K562 (cell line): ENCODE results near the gene TMEM41A. TPM values are rescaled to one million over a fixed set of nuclear protein-coding genes. Genes with fewer than 3 reads are reported as not detected.

Experiments
- ATAC-seq: fragments of 200-7000 bp; cut with Tn5 transposase; 3 replicates; pipeline ENCODE4 v1.9.1; 2020; ENCODE audit warnings: moderate library complexity
- BruUV-seq: library from RNA; stranded (reverse); fragments of 400-500 nt; replicated peaks from 2 replicates; lab custom pipeline; 2021; lab: Mats Ljungman, UMichigan
- CTCF ChIA-PET: fragments of 300-600 bp; formaldehyde crosslinking; extraction: SDS; loops from one replicate; lab custom pipeline; 2021; ENCODE audit warnings: low intra/inter-chr PET ratio; lab: Yijun Ruan, JAX
- POLR2A ChIA-PET: fragments of 300-600, 350-650 bp; sonication (Branson Sonifier 250); formaldehyde crosslinking; extraction: SDS; loops from one replicate; lab custom pipeline; 2021; ENCODE audit warnings: antibody characterized with exemption, inconsistent platforms; lab: Yijun Ruan, JAX
- DNase-seq, 4 experiments: peaks; one replicate each; pipeline versions ENCODE4 v3.0.0 to v3.0.0-alpha.2; 2011 to 2018; ENCODE audit warnings: low spot score in 3 of 4, mixed read lengths in 3 of 4; ENCODE audit errors: extremely low read depth in 1 of 4
- FAIRE-seq: peaks from 2 replicates; lab custom pipeline; 2011; peaks lifted over from hg19 to GRCh38; lab: Jason Lieb, UNC
- H2AFZ ChIP-seq: 2 replicates; pipeline ENCODE4 v1.6.0; 2011; ENCODE audit warnings: low read depth, low read length, control low read depth, inconsistent platforms
- H3K27ac ChIP-seq: fragments of 200-600 bp; 3 replicates; pipeline ENCODE4 v1.8.0; 2011; ENCODE audit warnings: low read depth, mild to moderate bottlenecking, control low read depth, inconsistent platforms, low read length, moderate library complexity, mixed read lengths; ENCODE audit errors: extremely low read depth
- H3K27me3 ChIP-seq, 2 experiments: fragments of 300-600 bp in 1 of 2; 2 replicates in 1 of 2; 3 replicates in 1 of 2; pipeline versions ENCODE4 v1.6.0 to v1.8.0; 2011; ENCODE audit warnings: inconsistent platforms in 2 of 2, low read length in 2 of 2, mild to moderate bottlenecking in 1 of 2, mixed read lengths in 1 of 2, moderate library complexity in 1 of 2; ENCODE audit not compliant: control insufficient read depth in 2 of 2, insufficient read depth in 2 of 2
- H3K36me3 ChIP-seq: fragments of 300-600 bp; 3 replicates; pipeline ENCODE4 v1.8.0; 2011; ENCODE audit warnings: mild to moderate bottlenecking, low read length, inconsistent platforms; ENCODE audit not compliant: control insufficient read depth, insufficient read depth
- H3K4me1 ChIP-seq, 2 experiments: fragments of 200-600 bp in 1 of 2; replicated peaks in 1 of 2; 2 replicates in 1 of 2; 3 replicates in 1 of 2; pipeline versions ENCODE4 v1.5.1 to v1.8.0; 2011; ENCODE audit warnings: inconsistent platforms in 2 of 2, low read length in 2 of 2, mild to moderate bottlenecking in 1 of 2, mixed read lengths in 1 of 2, moderate library complexity in 1 of 2; ENCODE audit not compliant: control insufficient read depth in 2 of 2, insufficient read depth in 2 of 2
- H3K4me2 ChIP-seq: 2 replicates; pipeline ENCODE4 v1.6.1; 2011; ENCODE audit warnings: low read length, control low read depth, inconsistent platforms, mixed read lengths; ENCODE audit not compliant: insufficient read depth
- H3K4me3 ChIP-seq: fragments of 200-600 bp; sonication (generic), shearing (Covaris generic); 2 replicates; pipeline ENCODE4 v1.5.1; 2016; ENCODE audit warnings: control low read depth, inconsistent platforms
- H3K79me2 ChIP-seq: fragments of 200-600 bp; 3 replicates; pipeline ENCODE4 v1.8.0; 2011; ENCODE audit warnings: low read length, inconsistent platforms; ENCODE audit not compliant: control insufficient read depth, insufficient read depth
- H3K9ac ChIP-seq, 2 experiments: 2 replicates each; pipeline versions ENCODE4 v1.6.0 to v1.6.1; 2011; ENCODE audit warnings: low read depth in 2 of 2, low read length in 2 of 2, control low read depth in 1 of 2, inconsistent platforms in 1 of 2, mild to moderate bottlenecking in 1 of 2, mixed read lengths in 1 of 2; ENCODE audit not compliant: insufficient read depth in 1 of 2
- H3K9me1 ChIP-seq: one replicate; pipeline ENCODE4 v1.6.0; 2011; ENCODE audit warnings: inconsistent platforms, mild to moderate bottlenecking, low read length, moderate library complexity; ENCODE audit not compliant: control insufficient read depth, insufficient read depth
- H3K9me3 ChIP-seq: replicated peaks from 2 replicates; pipeline ENCODE4 v1.5.1; 2011; ENCODE audit warnings: low read depth, low read length, inconsistent platforms; ENCODE audit not compliant: control insufficient read depth, insufficient read depth
- H4K20me1 ChIP-seq: replicated peaks from 2 replicates; pipeline ENCODE4 v1.6.1; 2011; ENCODE audit warnings: low read length, inconsistent platforms, mixed read lengths; ENCODE audit not compliant: control insufficient read depth, insufficient read depth
- BCLAF1 ChIP-seq, 2 experiments: fragments of 450-650 bp in 1 of 2; IDR thresholded peaks; 2 replicates each; pipeline ENCODE4 v1.6.1; 2011 to 2017; ENCODE audit warnings: low read depth in 2 of 2, antibody characterized with exemption in 1 of 2, borderline replicate concordance in 1 of 2, low read length in 1 of 2, mild to moderate bottlenecking in 1 of 2, mixed read lengths in 1 of 2; ENCODE audit not compliant: control insufficient read depth in 1 of 2
- CAMTA2 ChIP-seq: fragments of 250-450 bp; sonication (Bioruptor Pico); conservative IDR thresholded peaks from 2 replicates; pipeline ENCODE4 v1.5.1; 2022
- E4F1 ChIP-seq: fragments of 250-450 bp; sonication (Bioruptor Pico); IDR thresholded peaks from 2 replicates; pipeline ENCODE4 v1.5.0; 2021; ENCODE audit warnings: mild to moderate bottlenecking, borderline replicate concordance
- HNRNPK ChIP-seq: fragments of 200-400 bp; formaldehyde crosslinking; IDR thresholded peaks from one replicate; pipeline ENCODE4 v1.6.1; 2018; ENCODE audit warnings: mild to moderate bottlenecking, low read depth, low read length; ENCODE audit not compliant: poor library complexity, severe bottlenecking
- LCOR ChIP-seq: sonication (generic); formaldehyde crosslinking; IDR thresholded peaks from 2 replicates; pipeline ENCODE4 v1.8.0; 2022; ENCODE audit warnings: mild to moderate bottlenecking, missing genetic modification reagents
- NCOA4 ChIP-seq: fragments of 450-650 bp; IDR thresholded peaks from 2 replicates; pipeline ENCODE4 v1.6.1; 2018; ENCODE audit warnings: mild to moderate bottlenecking; ENCODE audit not compliant: partially characterized antibody
- NFATC3 ChIP-seq: fragments of 450-650 bp; IDR thresholded peaks from 2 replicates; pipeline ENCODE4 v1.6.1; 2017; ENCODE audit warnings: mild to moderate bottlenecking
- POLR3G ChIP-seq: IDR thresholded peaks from 2 replicates; pipeline ENCODE4 v1.6.1; 2011; ENCODE audit not compliant: insufficient read length, insufficient replicate concordance; ENCODE audit errors: extremely low read depth
- RAD21 ChIP-seq, 2 experiments: fragments of 250-450 bp in 1 of 2; fragments of 450-650 bp in 1 of 2; sonication (Bioruptor Pico) in 1 of 2; formaldehyde crosslinking in 1 of 2; IDR thresholded peaks in 1 of 2; conservative IDR thresholded peaks in 1 of 2; 2 replicates each; pipeline versions ENCODE4 v1.4.0 to v1.8.0; 2020 to 2022; ENCODE audit warnings: mild to moderate bottlenecking in 2 of 2, moderate library complexity in 1 of 2
- ZNF584 ChIP-seq: fragments of 200-800 bp; sonication (Bioruptor generic); IDR thresholded peaks from 2 replicates; pipeline ENCODE4 v1.6.1; 2016; ENCODE audit warnings: low read depth, mild to moderate bottlenecking, missing genetic modification characterization, missing compliant biosample characterization
- WGBS: fragments of 100-300 bp; shearing (Covaris generic); methylation state at CpG from one replicate; pipeline ENCODE4 v1.1.6; 2016; ENCODE audit warnings: low coverage, mixed read lengths; ENCODE audit not compliant: insufficient coverage; ENCODE audit errors: missing lambda C conversion rate; 5-methylcytosine and 5-hydroxymethylcytosine counted together
- in situ Hi-C: fragments of 300-500 bp; cut with MboI; formaldehyde crosslinking; loops from 4 replicates; pipeline ENCODE4 v1.15.0; 2018; ENCODE audit warnings: inconsistent platforms, mixed read lengths
- intact Hi-C: fragments of 100-400 bp; cut with micrococcal nuclease; formaldehyde crosslinking; loops from 2 replicates; pipeline ENCODE4 v1.14.2; 2022
- polyA plus RNA-seq, 8 experiments: library from polyadenylated mRNA; depleted of rRNA in 4 of 8; stranded (reverse) in 5 of 8; unstranded in 3 of 8; fragments of >200 nt; fragmentation: Nextera tagmentation in 2 of 8; fragmentation: Illumina TruSeq in 1 of 8; extraction: Ambion mirVana in 2 of 8; extraction: Trizol in 1 of 8; gene quantifications; 2 replicates each; pipeline versions ENCODE4 v1.2.1 to v1.2.3, GENCODE V29; 2011 to 2014; ENCODE audit warnings: inconsistent platforms in 1 of 8, missing spikeins in 1 of 8
- total RNA-seq, 7 experiments: library from RNA; depleted of rRNA in 6 of 7; stranded (reverse); fragments of >200 nt in 6 of 7; fragmentation: Illumina TruSeq in 2 of 7; extraction: Trizol in 2 of 7; gene quantifications; 2 replicates each; pipeline versions ENCODE4 v1.2.1 to v1.2.3, GENCODE V29; 2011 to 2021; ENCODE audit warnings: low replicate concordance in 1 of 7

TMEM41A gene
- total and polyA plus RNA-seq, 9 of the 15 experiments (the other 6 are each of a cell fraction or from before 2014, with no cell fraction given), result 22.5 to 65.9 (median 31.5) TPM

- Histone ChIP-seq H3K79me2 (no peaks in the 10 kb centered on the region), H2AFZ (no peak overlapping the region), H3K4me1 (no peaks in the 10 kb centered on the region), H3K9ac (no peak overlapping the region), H4K20me1 (no peaks in the 10 kb centered on the region), H3K9me1 (no peaks in the 10 kb centered on the region), H3K27me3 (no peaks in the 10 kb centered on the region; a peak in 2 of 5 replicates), H3K4me2 (no peak overlapping the region), H3K36me3 (no peaks in the 10 kb centered on the region), H3K4me3 (no peak overlapping the region), H3K9me3 (no peaks in the 10 kb centered on the region), H3K27ac (no peak overlapping the region)
- 22% methylated on average over 2 of the region's 2 CpGs for WGBS
- intact Hi-C loops (no loop called here), in situ Hi-C loops (no loop called here)
- POLR2A ChIA-PET, result no interaction called here
- no TSS peak for BruUV-seq
- no peak for DNase-seq
- FAIRE-seq, result no peak
- CTCF ChIA-PET, result no interaction called here
- ATAC-seq, result no peak
- TF ChIP-seq HNRNPK (no peak), RAD21 (CRISPR knock-in tag; conservative IDR thresholded peaks at IDR 0.05 in 1 of 2, IDR thresholded peaks at IDR 0.05 in 1 of 2) (no peak), ZNF584 (no peak), POLR3G (no peak), E4F1 (no peak), NCOA4 (no peak), NFATC3 (no peak), CAMTA2 (CRISPR knock-in tag) (no peak), LCOR (no peak), BCLAF1 (IDR thresholded peaks at IDR 0.05; ENCODE audit: borderline replicate concordance in 1 of 2, control insufficient read depth in 1 of 2, low read depth in 2 of 2, low read length in 1 of 2) (no peak)
Observed at GRCh38 chr3:185444329-185444728, 54.5 kb downstream of the TMEM41A start.
